GM04504 (cell line): ENCODE measurements around the gene GPR62.

Experiments used
- DNase-seq: peaks from one replicate; pipeline ENCODE4 v3.0.0-alpha.2; 2012; ENCODE audit warnings: low read depth

The GPR62 gene

GRCh38 chr3:51955893-51956770, 951 bp downstream of the GPR62 start:
- DNase-seq, result no peak

GRCh38 chr3:51957520-51958205, 2.5 kb downstream of the GPR62 start:
- no peak for DNase-seq

- no peak for DNase-seq
Measured at GRCh38 chr3:51958603-51959521, 3.7 kb downstream of the GPR62 start.

GRCh38 chr3:51959651-51960050, 4.5 kb downstream of the GPR62 start:
- no peak for DNase-seq

- DNase-seq, result no peak
Measured at GRCh38 chr3:51960386-51960785, 5.2 kb downstream of the GPR62 start.

GRCh38 chr3:51961011-51961410, 5.8 kb downstream of the GPR62 start:
- no peak for DNase-seq

GRCh38 chr3:51961602-51962569, 6.7 kb downstream of the GPR62 start:
- no peak for DNase-seq

GRCh38 chr3:51962854-51963530, 7.8 kb downstream of the GPR62 start:
- no peak for DNase-seq

GRCh38 chr3:51963951-51964451, 8.8 kb downstream of the GPR62 start:
- no peak for DNase-seq

GRCh38 chr3:51964521-51964920, 9.3 kb downstream of the GPR62 start:
- DNase-seq, result no peak

- no peak for DNase-seq
Measured at GRCh38 chr3:51966016-51966415, 10.8 kb downstream of the GPR62 start.

- DNase-seq, result no peak
Measured at GRCh38 chr3:51966486-51966885, 11.3 kb downstream of the GPR62 start.

- DNase-seq, result no peak
Measured at GRCh38 chr3:51966922-51967383, 11.8 kb downstream of the GPR62 start.

- no peak for DNase-seq
Measured at GRCh38 chr3:51967384-51968169, 12.4 kb downstream of the GPR62 start, which contains the start of gene PCBP4. Gene PCBP4, minus strand, starts transcription at chr3:51967454. Its CDS starts 6,214 bp downstream, at chr3:51961240.

- DNase-seq, result no peak
Measured at GRCh38 chr3:51968170-51968775, 13.1 kb downstream of the GPR62 start.

GRCh38 chr3:51968883-51969678, 13.9 kb downstream of the GPR62 start:
- DNase-seq, result no peak

GRCh38 chr3:51969841-51970240, 14.7 kb downstream of the GPR62 start:
- DNase-seq, result no peak
